Mucosa of stomach (tissue), 1 donor: Measurements from ENCODE around the gene ZBTB12.

Experiments
- H3K27me3 ChIP-seq: one replicate; pipeline ENCODE4 v1.7.0; 2013; ENCODE audit warnings: mild to moderate bottlenecking, low read length; ENCODE audit not compliant: control insufficient read depth, insufficient read depth
- H3K36me3 ChIP-seq: one replicate; pipeline ENCODE4 v1.7.0; 2013; ENCODE audit warnings: low read length; ENCODE audit not compliant: control insufficient read depth, insufficient read depth
- H3K4me1 ChIP-seq: one replicate; pipeline ENCODE4 v1.7.0; 2013; ENCODE audit warnings: mild to moderate bottlenecking, low read length; ENCODE audit not compliant: control insufficient read depth, insufficient read depth
- H3K4me3 ChIP-seq: one replicate; pipeline ENCODE4 v1.7.0; 2013; ENCODE audit warnings: low read length
- H3K9ac ChIP-seq: one replicate; pipeline ENCODE4 v1.7.0; 2013; ENCODE audit warnings: mild to moderate bottlenecking, low read length, moderate library complexity
- H3K9me3 ChIP-seq: one replicate; pipeline ENCODE4 v1.7.0; 2013; ENCODE audit warnings: mild to moderate bottlenecking, low read length, moderate library complexity; ENCODE audit not compliant: control insufficient read depth
- donor health status: Pancreatic carcinoma.

The ZBTB12 gene

DNA sequence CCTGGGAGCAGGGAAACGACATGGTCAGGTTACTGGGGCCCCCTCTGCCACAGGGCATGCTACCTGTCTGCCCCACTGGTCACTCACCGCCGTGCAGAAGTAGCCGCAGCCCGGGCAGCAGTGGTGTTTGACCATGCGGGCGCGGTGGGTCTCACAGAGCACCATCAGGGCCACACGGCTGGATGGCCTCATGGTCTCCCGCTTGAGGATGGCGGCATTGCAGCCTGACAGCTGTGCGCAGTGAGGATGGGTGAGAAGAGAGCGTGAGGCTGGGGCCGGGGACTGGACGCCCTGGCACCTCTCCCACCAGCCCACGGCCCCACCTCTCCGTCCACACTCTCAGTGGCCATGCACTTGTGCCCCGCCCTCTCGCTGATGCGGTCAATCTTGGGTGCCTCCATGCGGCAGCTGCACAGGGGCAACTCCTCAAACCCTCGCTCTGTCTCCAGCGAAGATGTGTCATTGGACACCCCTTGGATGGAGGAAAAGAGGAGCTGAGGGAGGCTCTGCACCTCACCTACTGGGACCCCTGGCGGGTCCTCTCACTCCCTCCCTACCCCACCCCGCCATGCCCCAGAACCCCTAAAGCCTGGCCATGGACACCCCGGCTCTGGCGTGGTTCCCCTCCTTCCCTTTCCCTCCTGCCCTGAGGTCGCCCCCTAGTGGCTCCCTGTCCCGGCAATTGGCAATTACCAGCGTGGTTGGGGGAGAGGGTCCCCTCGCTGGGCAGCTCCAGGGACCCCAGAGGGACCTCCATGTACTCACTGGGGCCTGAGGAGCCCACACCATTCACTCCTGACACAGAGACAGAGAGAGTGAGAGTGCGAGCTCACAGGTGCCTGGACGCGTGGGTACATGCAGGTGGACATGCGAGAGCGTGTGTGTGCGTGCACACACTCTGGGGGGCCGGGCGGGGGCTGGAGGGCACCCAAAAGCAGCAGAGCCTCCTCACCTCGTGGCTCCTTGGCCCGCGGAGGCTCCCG lies 13.3 kb downstream of the ZBTB12 start:
- Histone ChIP-seq H3K36me3 (no peaks in the 10 kb centered on the region), H3K9me3 (no peaks in the 10 kb centered on the region), H3K4me3 (no peak overlapping the region), H3K27me3 (no peaks in the 10 kb centered on the region), H3K4me1 (no peaks in the 10 kb centered on the region), H3K9ac (no peak overlapping the region)

DNA sequence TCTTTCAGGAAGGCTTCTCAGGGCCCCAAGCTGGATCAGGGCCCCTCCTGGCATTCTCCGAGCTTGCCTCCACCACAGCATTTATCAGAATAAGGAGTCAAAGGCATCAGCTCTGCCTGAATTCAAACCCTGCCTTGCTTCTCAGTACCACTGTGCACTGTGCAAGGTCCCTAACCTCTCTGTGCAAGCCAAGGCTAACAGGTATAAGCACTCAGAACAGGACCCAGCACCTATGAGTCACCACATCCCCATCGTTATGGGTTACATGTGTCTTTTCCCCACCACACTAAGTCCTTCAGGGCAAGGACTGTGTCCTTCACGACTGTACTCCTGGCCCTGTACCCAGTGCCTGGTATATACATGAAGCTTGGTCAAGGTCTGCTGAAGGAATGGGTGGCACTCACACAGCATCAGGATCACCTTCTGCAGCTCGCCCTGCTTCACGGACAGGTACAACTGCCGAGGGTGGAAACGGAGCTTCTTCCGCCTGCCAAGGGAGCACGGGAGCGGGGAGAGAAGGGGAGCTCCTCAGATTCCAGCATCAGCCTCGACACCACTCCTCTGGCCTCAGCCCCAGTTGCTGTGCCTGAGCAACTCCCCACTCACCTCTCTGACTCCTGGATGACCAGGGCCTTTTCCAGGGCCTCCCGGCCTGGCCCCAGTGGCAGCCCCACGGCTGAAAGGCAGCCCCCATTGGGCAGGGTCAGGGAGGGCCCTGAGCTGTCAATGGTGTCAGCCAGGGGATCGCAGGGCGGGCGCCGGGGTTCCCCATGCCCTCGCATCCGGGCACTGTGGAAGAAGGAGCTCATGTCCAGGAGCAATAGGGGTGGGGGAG lies 14.5 kb downstream of the ZBTB12 start:
- Histone ChIP-seq H3K9ac (no peak overlapping the region), H3K4me3 (no peak overlapping the region), H3K9me3 (no peaks in the 10 kb centered on the region), H3K36me3 (no peaks in the 10 kb centered on the region), H3K27me3 (no peaks in the 10 kb centered on the region), H3K4me1 (no peaks in the 10 kb centered on the region)

DNA sequence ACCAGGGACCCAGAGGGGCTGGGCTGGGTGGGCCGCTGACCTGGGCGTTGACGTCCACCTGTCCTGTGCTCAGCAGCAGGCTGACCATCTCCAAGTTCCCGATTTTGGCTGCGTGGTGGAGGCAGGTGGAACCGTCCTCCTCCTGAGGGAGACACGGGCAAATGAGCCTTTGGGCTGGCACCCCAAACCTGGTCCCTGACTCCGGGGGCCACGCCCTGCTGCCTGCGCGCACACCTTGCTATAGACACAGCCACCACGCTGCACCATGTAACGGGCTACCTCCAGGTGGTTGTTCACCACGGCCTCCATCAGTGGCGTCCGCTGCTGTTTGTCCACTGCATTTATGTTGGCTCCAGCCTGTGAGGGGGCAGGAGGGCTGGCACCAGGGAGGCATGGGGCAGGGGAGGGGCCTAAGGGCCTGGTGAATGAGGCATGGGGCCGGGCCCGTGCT lies 15.3 kb downstream of the ZBTB12 start:
- no peak overlapping the region for H3K4me3 ChIP-seq
- no peak overlapping the region for H3K9ac ChIP-seq
- no peaks in the 10 kb centered on the region for H3K4me1 ChIP-seq
- no peaks in the 10 kb centered on the region for H3K27me3 ChIP-seq
- H3K9me3 ChIP-seq = no peaks in the 10 kb centered on the region
- H3K36me3 ChIP-seq = peaks cover under 1% of the 10 kb centered on the region

DNA sequence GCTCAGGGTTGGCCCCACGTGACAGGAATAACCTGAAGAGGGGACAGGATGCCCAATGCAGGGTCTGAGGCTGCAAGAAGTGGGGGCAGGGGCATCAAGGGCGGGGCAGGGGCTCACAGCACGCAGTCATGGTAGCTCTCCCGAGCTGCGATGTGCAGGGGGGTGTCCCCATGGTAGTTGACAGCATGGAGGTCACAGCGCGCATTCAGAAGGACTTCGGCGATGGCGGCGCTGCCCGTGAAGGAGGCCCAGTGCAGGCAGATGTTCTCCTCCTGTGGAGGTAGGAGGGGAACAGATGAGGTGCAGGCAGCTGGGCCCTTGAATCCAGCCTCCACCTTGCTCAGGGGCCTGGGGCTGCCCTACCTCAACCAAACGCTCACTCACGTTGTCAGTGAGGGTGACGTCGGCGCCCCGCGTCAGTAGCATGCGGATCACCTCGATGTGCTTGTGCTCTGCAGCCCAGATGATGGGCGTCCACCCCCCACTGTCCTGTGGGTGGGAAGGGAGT lies 17.3 kb downstream of the ZBTB12 start:
- Histone ChIP-seq H3K27me3 (no peaks in the 10 kb centered on the region), H3K9me3 (no peaks in the 10 kb centered on the region), H3K4me1 (peaks cover 11% of the 10 kb centered on the region), H3K36me3 (peaks cover 7% of the 10 kb centered on the region), H3K4me3 (no peak overlapping the region), H3K9ac (no peak overlapping the region)

DNA sequence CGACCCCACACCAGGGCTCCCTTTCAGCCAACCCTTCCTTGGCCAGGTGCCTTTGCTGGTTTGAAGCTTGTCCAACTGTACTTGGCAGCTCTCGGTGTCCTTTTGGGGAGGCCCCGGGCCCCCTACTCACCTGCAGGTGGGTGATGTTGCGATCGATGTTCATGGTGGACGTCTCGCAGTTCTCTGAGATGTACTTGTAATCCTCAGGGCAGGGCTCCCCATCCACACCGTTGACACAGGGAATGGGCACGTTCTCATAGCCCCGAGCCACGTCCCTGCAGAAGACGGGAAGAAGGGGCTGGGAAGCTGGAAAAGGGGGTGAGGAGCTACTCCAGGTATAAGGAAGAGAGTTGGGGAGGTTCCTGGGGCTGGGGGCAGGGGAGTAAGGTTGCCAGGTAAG lies 18.2 kb downstream of the ZBTB12 start:
- peaks cover 7% of the 10 kb centered on the region for H3K36me3 ChIP-seq
- no peaks in the 10 kb centered on the region for H3K9me3 ChIP-seq
- H3K27me3 ChIP-seq = no peaks in the 10 kb centered on the region
- H3K4me1 ChIP-seq = peaks cover 17% of the 10 kb centered on the region
- H3K9ac ChIP-seq = no peak overlapping the region
- H3K4me3 ChIP-seq = no peak overlapping the region

DNA sequence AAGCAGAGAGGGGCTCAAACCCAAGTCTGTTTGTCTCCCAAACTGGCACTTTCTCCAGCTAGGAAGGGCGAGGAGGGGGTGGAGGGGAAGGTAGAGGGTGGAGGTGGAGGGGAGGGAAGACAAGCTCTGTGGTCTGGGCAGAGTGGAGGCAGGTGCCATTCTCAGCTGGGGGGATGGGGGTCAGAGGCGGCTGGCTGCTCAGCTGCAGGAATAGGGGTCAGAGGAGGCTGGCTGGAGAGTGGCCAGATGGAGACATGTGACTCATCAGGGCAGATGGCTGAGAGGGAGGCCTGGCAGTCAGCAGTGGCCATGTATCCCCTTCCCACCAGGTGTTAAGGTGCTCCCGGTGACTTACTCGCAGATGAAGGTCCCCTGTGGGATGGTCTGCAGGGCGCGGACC lies 19.5 kb downstream of the ZBTB12 start:
- H3K9me3 ChIP-seq = no peaks in the 10 kb centered on the region
- no peaks in the 10 kb centered on the region for H3K27me3 ChIP-seq
- H3K36me3 ChIP-seq = peaks cover 7% of the 10 kb centered on the region
- H3K9ac ChIP-seq = no peak overlapping the region
- no peak overlapping the region for H3K4me3 ChIP-seq
- H3K4me1 ChIP-seq = peaks cover 17% of the 10 kb centered on the region

DNA sequence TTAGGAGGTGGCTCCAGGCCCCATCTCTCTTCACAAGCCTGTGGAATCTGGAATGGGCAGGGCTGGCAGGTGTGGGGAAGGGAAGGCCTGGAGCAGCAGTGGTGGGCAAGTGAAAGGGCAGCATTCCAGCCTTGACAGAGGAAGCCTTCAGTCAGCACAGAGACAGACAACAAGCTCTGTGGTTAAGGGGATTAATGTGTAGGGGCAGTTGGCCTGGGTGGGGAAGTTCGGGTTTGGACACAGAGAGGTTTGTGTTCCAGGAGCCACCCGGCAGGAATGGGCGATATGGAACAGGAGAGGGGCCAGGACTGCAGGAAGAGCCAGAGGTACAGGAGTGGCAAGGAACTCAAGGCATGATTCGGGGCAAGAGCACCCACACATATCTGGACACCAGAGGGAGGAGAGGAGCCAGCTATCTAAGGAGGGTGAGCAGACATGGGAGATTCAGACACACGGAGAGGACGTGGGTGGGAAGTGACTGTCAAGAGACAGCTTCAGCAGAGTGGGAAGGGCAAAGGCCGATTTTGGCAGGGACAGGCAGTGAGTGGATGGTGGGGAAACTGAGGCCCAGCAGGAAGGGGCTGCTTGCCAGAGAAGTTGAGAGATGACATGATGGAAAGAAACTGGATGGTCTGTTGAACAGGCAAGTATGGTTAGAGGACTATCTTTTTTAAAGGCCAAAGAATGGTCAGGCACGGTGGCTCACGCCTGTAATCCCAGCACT lies 20.6 kb downstream of the ZBTB12 start:
- peaks cover 7% of the 10 kb centered on the region for H3K36me3 ChIP-seq
- peaks cover 25% of the 10 kb centered on the region for H3K4me1 ChIP-seq
- no peaks in the 10 kb centered on the region for H3K27me3 ChIP-seq
- H3K9me3 ChIP-seq = no peaks in the 10 kb centered on the region
- no peak overlapping the region for H3K4me3 ChIP-seq
- H3K9ac ChIP-seq = no peak overlapping the region

DNA sequence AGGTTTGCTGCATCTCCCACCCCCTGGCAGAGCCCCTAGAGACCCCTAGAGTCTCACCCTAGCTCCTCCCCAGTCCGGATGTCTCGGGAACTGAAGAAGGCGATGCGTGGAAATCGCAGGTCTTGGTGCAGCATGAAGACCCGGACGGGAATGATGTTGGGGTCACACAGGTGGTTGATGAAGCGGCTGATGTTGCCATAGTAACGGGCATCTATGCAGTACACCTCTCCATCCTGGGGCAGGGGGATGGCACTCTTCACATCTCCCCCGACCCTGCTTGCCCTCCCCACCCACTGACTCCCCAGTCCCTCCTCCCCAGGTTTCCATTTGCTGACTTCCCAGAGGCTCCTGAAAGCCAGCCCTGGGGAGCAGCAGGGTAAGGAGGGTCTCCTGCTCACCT lies 21.3 kb downstream of the ZBTB12 start:
- Histone ChIP-seq H3K4me1 (peaks cover 30% of the 10 kb centered on the region), H3K36me3 (peaks cover 7% of the 10 kb centered on the region), H3K9ac (no peak overlapping the region), H3K9me3 (no peaks in the 10 kb centered on the region), H3K4me3 (no peak overlapping the region), H3K27me3 (no peaks in the 10 kb centered on the region)

DNA sequence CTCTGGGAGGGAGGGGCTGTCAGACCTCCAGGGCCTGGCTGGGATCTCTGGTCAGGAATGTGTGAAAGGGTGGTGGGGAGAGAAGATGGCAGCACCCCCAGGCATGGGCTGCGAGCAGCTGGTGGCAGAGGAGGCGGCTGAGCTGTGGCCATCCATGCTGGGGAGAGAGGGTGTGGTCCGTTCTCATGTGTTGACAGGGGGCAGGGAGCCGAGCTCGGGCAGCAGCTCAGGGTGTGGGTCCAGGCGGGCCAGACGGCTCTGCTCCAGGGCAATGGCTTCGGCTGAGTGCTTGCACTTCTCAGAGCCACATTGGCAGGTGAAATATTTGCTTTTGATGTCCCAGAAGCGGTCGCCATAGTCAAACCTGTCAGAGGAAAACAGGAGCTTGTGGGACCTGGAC lies 22.0 kb downstream of the ZBTB12 start:
- H3K27me3 ChIP-seq = no peaks in the 10 kb centered on the region
- peak overlapping the region; percentile 99 for H3K9ac ChIP-seq
- H3K36me3 ChIP-seq = peaks cover 7% of the 10 kb centered on the region
- H3K9me3 ChIP-seq = no peaks in the 10 kb centered on the region
- H3K4me1 ChIP-seq = peaks cover 36% of the 10 kb centered on the region
- no peak overlapping the region for H3K4me3 ChIP-seq

DNA sequence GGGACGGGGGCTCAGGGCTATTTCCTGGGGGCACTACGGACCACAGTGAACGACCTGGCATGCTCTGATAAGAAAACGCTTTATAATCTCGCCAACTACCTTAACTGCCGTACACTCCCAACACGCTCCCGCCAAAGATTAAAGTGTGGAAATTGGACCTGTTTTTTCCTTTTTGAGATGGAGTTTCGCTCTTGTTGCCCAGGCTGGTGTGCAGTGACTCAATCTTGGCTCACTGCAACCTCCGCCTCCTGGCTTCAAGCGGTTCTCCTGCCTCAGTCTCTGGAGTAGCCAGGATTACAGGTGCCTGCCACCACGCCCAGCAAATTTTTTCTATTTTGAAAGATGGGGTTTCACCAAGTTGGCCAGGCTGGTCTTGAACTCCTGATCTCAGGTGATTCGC lies 22.7 kb downstream of the ZBTB12 start:
- peaks cover 40% of the 10 kb centered on the region for H3K4me1 ChIP-seq
- no peaks in the 10 kb centered on the region for H3K27me3 ChIP-seq
- H3K4me3 ChIP-seq = no peak overlapping the region
- H3K9me3 ChIP-seq = no peaks in the 10 kb centered on the region
- H3K36me3 ChIP-seq = peaks cover 10% of the 10 kb centered on the region
- H3K9ac ChIP-seq = peak overlapping the region; percentile 99

DNA sequence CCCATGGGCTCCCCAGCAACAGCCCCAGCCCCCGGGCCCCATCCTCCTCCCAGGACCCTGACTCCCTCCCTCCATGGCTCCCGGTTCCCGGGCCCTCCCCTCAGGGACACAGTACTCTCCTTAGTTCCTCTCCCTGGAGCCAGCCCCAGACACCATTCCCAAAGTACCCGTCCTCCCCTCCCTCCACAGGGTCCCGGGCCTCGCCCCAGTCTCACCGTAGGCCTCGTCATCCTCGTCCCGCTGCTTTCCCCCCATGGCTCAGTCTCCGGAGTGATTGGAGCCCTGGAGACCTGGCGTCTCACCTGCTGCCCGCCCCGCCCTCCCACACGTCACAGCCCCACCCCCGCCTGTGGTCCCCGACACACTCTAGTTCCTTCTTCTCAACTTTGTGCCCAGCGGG lies 23.2 kb downstream of the ZBTB12 start, which contains the start of gene SLC44A4:
Gene SLC44A4 (minus strand): TSS at position 272 of the 400 bp plus-strand sequence. CDS start 17 bp downstream, at position 255.
- Histone ChIP-seq H3K9me3 (no peaks in the 10 kb centered on the region), H3K9ac (peak within 1 kb of the TSS; percentile 99), H3K4me3 (peak within 1 kb of the TSS; percentile 96), H3K27me3 (no peaks in the 10 kb centered on the region), H3K4me1 (peaks cover 40% of the 10 kb centered on the region), H3K36me3 (peaks cover 12% of the 10 kb centered on the region)
